OCI-LY3 (cell line): ENCODE results near the gene ZNF333.

ENCODE experiments used
- CTCF ChIP-seq: fragments of 200-600, 300-600 bp; sonication (generic); IDR thresholded peaks from 2 replicates; pipeline ENCODE4 v1.5.1; 2014; ENCODE audit warnings: antibody characterized with exemption, low read length, low read depth
- EZH2phosphoT487 ChIP-seq: fragments of 200-600 bp; shearing (Covaris generic); IDR thresholded peaks from 2 replicates; pipeline ENCODE4 v1.6.1; 2018; ENCODE audit warnings: antibody characterized with exemption, mixed run types, low read depth

- no peak for TF ChIP-seq CTCF
- no peak for TF ChIP-seq EZH2phosphoT487
Measured at GRCh38 chr19:14669940-14670339, 19.9 kb upstream of the ZNF333 start.
